Gastrocnemius medialis (tissue), 4 donors: Measurements from ENCODE around the gene NR2C2. TPM values are rescaled to one million over a fixed set of nuclear protein-coding genes. Genes with fewer than 3 reads are reported as not detected.

Experiments used
- ATAC-seq, 2 donors: fragments of 150-250 bp; one replicate each; pipeline ENCODE4 v1.9.1; 2016
- DNase-seq, 2 donors: peaks; one replicate each; pipeline ENCODE4 v3.0.0-alpha.2; 2019
- H3K27ac ChIP-seq, 4 donors: fragments of 200-600 bp; sonication (generic); 1 replicate in 1 of 4; 2 replicates in 3 of 4; pipeline ENCODE4 v1.5.1; 2016 to 2018; ENCODE audit warnings: mild to moderate bottlenecking in 2 of 4, moderate library complexity in 1 of 4
- H3K27me3 ChIP-seq, 3 donors: fragments of 200-600 bp; sonication (generic) in 2 of 3; 1 replicate in 1 of 3; 2 replicates in 2 of 3; pipeline versions ENCODE4 v1.5.1 to v1.6.0; 2016 to 2019; ENCODE audit warnings: mild to moderate bottlenecking in 1 of 3, moderate library complexity in 1 of 3
- H3K36me3 ChIP-seq, 2 donors: fragments of 200-600 bp; sonication (generic) in 1 of 2; one replicate each; pipeline ENCODE4 v1.5.1; 2017 to 2018
- H3K4me1 ChIP-seq, 2 donors: fragments of 200-600 bp; sonication (generic) in 1 of 2; one replicate each; pipeline ENCODE4 v1.5.1; 2016 to 2017; ENCODE audit warnings: mild to moderate bottlenecking in 2 of 2
- H3K4me3 ChIP-seq, 4 donors: fragments of 200-600 bp; sonication (generic) in 3 of 4; 1 replicate in 1 of 4; 2 replicates in 3 of 4; pipeline ENCODE4 v1.5.1; 2016 to 2019; ENCODE audit warnings: mild to moderate bottlenecking in 2 of 4
- H3K9me3 ChIP-seq, 3 donors: fragments of 200-600 bp; sonication (generic) in 2 of 3; 1 replicate in 1 of 3; 2 replicates in 2 of 3; pipeline ENCODE4 v1.5.1; 2016 to 2019
- POLR2A ChIP-seq, 2 donors: fragments of 450-650 bp; IDR thresholded peaks; one replicate each; pipeline ENCODE4 v1.6.1; 2017; ENCODE audit warnings: antibody characterized with exemption in 2 of 2, mild to moderate bottlenecking in 2 of 2, moderate library complexity in 2 of 2
- in situ Hi-C, 4 donors: fragments of 200-750 bp; cut with MboI; loops; one replicate each; pipeline versions ENCODE4 v1.15.0 to v1.8.0; 2017; ENCODE audit warnings: low sequenced_read_pairs in 4 of 4
- intact Hi-C: fragments of 100-400 bp; cut with DNase I; formaldehyde crosslinking; loops from one replicate; pipeline ENCODE4 v1.15.1; 2023; ENCODE audit warnings: low total_unique reads
- total RNA-seq, 4 donors: library from RNA; depleted of rRNA; stranded (reverse); fragments of >200 nt; gene quantifications; one replicate each; pipeline versions ENCODE4 v1.1.0 to v1.2.3, GENCODE V29; 2016
- TF ChIP-seq, protein P1 (sequence below), 5 experiments: fragments of 450-650 bp in 3 of 5; fragments of 200-600 bp in 2 of 5; sonication (generic) in 2 of 5; IDR thresholded peaks in 4 of 5; conservative IDR thresholded peaks in 1 of 5; 1 replicate in 4 of 5; 2 replicates in 1 of 5; pipeline ENCODE4 v1.5.1; 2016 to 2019; ENCODE audit warnings: antibody characterized with exemption in 5 of 5, mild to moderate bottlenecking in 3 of 5, moderate library complexity in 3 of 5

The NR2C2 gene
- total RNA-seq, 4 donors from 2014 or later, result 26.0 to 45.5 (median 33.2) TPM

DNA sequence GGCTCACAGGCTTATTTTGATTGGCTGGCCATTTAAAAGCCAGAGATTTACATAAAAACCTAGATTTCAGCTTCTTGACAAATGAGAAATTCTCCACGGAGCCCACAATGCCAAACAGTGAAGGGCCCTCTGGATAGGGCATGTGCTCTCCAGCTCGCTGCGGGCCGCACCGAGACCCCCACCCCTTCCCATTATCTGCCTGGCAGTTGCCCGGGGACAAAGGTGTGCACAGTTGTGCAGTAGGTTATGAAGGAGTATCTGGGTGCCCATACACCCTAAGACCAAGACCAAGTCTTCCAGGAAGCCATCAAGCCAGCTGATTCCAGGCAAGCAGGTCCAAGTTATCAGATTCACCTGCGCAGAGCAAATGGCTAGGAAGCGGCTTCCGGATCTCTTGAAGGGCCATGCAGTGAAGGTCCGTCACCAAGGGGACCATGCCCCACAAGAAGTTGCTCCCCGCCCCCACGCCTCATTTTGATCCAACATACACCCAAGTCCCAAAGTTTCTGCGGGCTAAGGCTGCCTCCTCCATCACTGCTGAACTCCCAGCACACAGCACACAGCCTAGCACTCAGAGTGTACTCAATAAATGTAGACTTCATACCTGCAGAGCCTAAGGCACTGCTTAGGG, 116.4 kb downstream of the NR2C2 start:
- no peak for ATAC-seq
- TF ChIP-seq POLR2A (IDR thresholded peaks at IDR 0.05), result no peak
- TF ChIP-seq, protein P1, sequence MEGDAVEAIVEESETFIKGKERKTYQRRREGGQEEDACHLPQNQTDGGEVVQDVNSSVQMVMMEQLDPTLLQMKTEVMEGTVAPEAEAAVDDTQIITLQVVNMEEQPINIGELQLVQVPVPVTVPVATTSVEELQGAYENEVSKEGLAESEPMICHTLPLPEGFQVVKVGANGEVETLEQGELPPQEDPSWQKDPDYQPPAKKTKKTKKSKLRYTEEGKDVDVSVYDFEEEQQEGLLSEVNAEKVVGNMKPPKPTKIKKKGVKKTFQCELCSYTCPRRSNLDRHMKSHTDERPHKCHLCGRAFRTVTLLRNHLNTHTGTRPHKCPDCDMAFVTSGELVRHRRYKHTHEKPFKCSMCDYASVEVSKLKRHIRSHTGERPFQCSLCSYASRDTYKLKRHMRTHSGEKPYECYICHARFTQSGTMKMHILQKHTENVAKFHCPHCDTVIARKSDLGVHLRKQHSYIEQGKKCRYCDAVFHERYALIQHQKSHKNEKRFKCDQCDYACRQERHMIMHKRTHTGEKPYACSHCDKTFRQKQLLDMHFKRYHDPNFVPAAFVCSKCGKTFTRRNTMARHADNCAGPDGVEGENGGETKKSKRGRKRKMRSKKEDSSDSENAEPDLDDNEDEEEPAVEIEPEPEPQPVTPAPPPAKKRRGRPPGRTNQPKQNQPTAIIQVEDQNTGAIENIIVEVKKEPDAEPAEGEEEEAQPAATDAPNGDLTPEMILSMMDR (IDR thresholded peaks at IDR 0.05 in 4 of 5, conservative IDR thresholded peaks at IDR 0.05 in 1 of 5), result no peak
- peak overlapping the region; percentile 74 to 99 (median 85) for H3K4me3 ChIP-seq
- no peaks in the 10 kb centered on the region for H3K27me3 ChIP-seq
- peaks cover 0 to 5% of the 10 kb centered on the region in 2 donors for H3K36me3 ChIP-seq
- peak overlapping the region; percentile 83 to 97 (median 94) for H3K27ac ChIP-seq
- intact Hi-C loops, result no loop called here
- in situ Hi-C loops, result loop anchor here in 3 of 4 donors (10.0 to 25.0 kb wide), 4 partner anchors 126 to 926 kb away; partner anchors contain the start of genes CCDC174 (in 2 of the 3), NR2C2 (in 2 of the 3) and TMEM43 (in 1 of the 3)
- peaks cover 18 to 20% of the 10 kb centered on the region in 2 donors for H3K4me1 ChIP-seq
- no peaks in the 10 kb centered on the region for H3K9me3 ChIP-seq
- no peak for DNase-seq

DNA sequence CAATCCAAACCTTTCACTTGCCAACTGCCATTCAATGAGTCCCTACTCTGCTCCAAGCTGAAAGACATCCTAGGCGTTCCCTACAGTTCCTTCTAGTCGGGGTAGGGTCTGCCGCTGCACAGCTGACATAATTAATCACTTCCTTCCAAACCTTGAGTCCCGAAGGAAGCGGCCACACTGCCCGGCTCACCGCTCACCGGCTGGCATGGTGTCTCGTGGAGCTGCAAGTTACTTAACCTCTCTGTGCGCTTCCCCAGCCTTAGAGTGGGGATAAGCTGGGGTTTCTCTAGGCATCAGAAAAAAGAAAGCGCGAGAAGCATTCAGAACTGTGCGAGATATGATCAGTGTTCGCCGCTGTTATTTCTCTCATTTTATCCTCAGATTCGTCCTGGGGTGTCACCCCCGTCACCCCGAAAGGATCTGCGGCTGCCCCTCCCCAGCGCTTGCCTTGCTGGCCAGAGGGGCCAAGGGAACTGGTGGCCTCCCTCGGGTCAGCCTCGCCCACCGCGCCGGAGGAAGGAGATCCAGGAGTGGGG, 117.0 kb downstream of the NR2C2 start:
- Histone ChIP-seq H3K4me3 (peak overlapping the region; percentile 74 to 99 (median 85)), H3K36me3 (no peaks in the 10 kb centered on the region), H3K4me1 (peaks cover 18 to 20% of the 10 kb centered on the region in 2 donors), H3K27ac (peak overlapping the region; percentile 83 to 97 (median 94)), H3K9me3 (no peaks in the 10 kb centered on the region), H3K27me3 (no peaks in the 10 kb centered on the region)
- in situ Hi-C loops (loop anchor here in 3 of 4 donors (10.0 to 25.0 kb wide), 4 partner anchors 127 to 927 kb away; partner anchors contain the start of genes CCDC174 (in 2 of the 3), NR2C2 (in 2 of the 3) and TMEM43 (in 1 of the 3)), intact Hi-C loops (no loop called here)
- ATAC-seq (peak; percentile 48 to 56), DNase-seq (no peak)
- TF ChIP-seq, protein P1 (IDR thresholded peaks at IDR 0.05 in 4 of 5, conservative IDR thresholded peaks at IDR 0.05 in 1 of 5), result no peak
- no peak for TF ChIP-seq POLR2A (IDR thresholded peaks at IDR 0.05)

DNA sequence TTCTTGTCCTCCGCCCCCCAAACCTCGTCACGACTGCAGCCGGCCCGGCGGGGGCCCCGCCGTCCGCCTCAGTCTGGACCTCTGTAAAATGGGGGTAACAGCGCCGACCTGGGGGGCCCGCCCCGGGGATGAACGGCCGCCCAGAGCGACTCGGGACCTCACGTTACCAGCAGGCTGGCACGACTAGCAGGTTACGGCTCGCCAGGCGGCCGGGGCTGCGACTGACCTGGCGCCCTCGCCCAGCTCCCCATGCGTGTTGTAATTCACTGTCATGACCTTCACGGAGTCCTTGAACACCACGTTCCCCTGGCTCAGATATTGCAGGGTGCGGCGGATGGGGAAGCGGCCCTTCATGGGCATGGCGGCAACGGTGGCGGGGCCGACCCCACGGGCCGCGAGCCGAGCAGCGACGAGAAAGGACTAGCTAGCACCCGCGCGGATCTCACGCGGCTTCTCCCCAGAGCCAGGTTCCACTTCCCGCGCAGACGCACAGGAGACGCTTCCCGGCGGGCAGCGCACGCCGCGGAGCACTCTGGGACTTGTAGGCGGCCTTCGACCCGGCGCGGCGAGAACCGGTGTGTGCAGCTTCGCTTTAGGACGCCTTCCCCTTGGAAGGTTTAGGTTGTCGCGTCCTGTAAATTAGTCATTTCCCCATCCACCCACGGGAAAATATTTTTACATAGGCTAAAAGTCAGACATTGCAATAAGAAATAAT, 117.6 kb downstream of the NR2C2 start, which contains the start of gene MRPS25:
Gene MRPS25 (minus strand): TSS at position 481 of the 715 bp plus-strand sequence. CDS start 121 bp downstream, at position 360.
- in situ Hi-C loops, result loop anchor here in 3 of 4 donors (10.0 to 25.0 kb wide), 4 partner anchors 128 to 928 kb away; partner anchors contain the start of genes CCDC174 (in 2 of the 3), NR2C2 (in 2 of the 3) and TMEM43 (in 1 of the 3)
- H3K4me1 ChIP-seq, result peaks cover 18 to 20% of the 10 kb centered on the region in 2 donors
- intact Hi-C loops, result loop anchor here (1.0 to 5.0 kb wide), 3 partner anchors 34 to 138 kb away; partner anchors contain the start of gene RBSN

DNA sequence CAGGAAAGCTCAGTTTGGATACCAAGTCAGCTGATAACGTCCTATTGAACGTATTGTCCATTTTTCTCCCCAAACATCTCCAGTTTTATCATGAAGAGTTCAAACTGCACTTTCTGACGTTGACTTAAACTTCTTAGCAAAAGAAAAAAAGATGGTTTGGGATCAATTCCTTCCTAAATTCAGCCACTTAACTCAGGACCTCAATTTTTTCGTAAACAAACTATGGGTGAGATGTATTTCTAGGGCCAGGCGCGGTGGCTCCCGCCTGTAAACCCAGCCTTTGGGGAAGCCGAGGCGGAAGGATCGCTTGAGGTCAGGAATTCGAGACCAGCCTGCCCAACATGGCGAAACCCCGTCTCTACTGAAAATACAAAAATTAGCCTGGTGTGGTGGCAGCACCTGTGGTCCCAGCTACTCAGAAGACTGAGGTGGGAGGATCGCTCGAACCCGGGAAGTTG, 118.2 kb downstream of the NR2C2 start:
- TF ChIP-seq, protein P1 (IDR thresholded peaks at IDR 0.05 in 4 of 5, conservative IDR thresholded peaks at IDR 0.05 in 1 of 5), result no peak
- no peak for TF ChIP-seq POLR2A (IDR thresholded peaks at IDR 0.05)
- Histone ChIP-seq H3K27ac (peak overlapping the region; percentile 83 to 97 (median 94)), H3K27me3 (no peaks in the 10 kb centered on the region), H3K4me3 (peak overlapping the region; percentile 74 to 99 (median 85)), H3K4me1 (peaks cover 18 to 20% of the 10 kb centered on the region in 2 donors), H3K36me3 (no peaks in the 10 kb centered on the region), H3K9me3 (no peaks in the 10 kb centered on the region)
- in situ Hi-C loops, result loop anchor here in 3 of 4 donors (10.0 to 25.0 kb wide), 4 partner anchors 128 to 928 kb away; partner anchors contain the start of genes CCDC174 (in 2 of the 3), NR2C2 (in 2 of the 3) and TMEM43 (in 1 of the 3)
- intact Hi-C loops, result loop anchor here (1.0 to 5.0 kb wide), 3 partner anchors 34 to 138 kb away; partner anchors contain the start of gene RBSN
- DNase-seq (no peak), ATAC-seq (peak in 1 of 2 donors; percentile 2)

More for the DNA sequence above, 117.6 kb downstream of the NR2C2 start, which contains the start of gene MRPS25:
- no peaks in the 10 kb centered on the region for H3K36me3 ChIP-seq
- TF ChIP-seq, protein P1 (IDR thresholded peaks at IDR 0.05 in 4 of 5, conservative IDR thresholded peaks at IDR 0.05 in 1 of 5), result no peak
- peak; percentile 94 for TF ChIP-seq POLR2A (IDR thresholded peaks at IDR 0.05)
- H3K9me3 ChIP-seq, result no peaks in the 10 kb centered on the region
- ATAC-seq (peak; percentile 93 to 94), DNase-seq (peak; percentile 87 to 91)
- H3K4me3 ChIP-seq, result peak within 1 kb of the TSS; percentile 74 to 99 (median 85)
- no peaks in the 10 kb centered on the region for H3K27me3 ChIP-seq
- H3K27ac ChIP-seq, result peak within 1 kb of the TSS; percentile 83 to 97 (median 94)
